ENCODE results near the gene SMNDC1.

SMNDC1 gene

GRCh38 chr10:110303681-110304080 lies 1.0 kb downstream of the SMNDC1 start:
- Histone ChIP-seq H3K9me3 (ENCODE audit: insufficient read depth, low read depth, low read length) (no peaks in the 10 kb centered on the region), H2BK5ac (ENCODE audit: low read depth, low read length, poor library complexity) (no peak overlapping the region), H3K27me3 (ENCODE audit: insufficient read depth, low read length) (no peaks in the 10 kb centered on the region), H3K4me3 (ENCODE audit: low read depth, low read length) (no peak overlapping the region), H4K8ac (ENCODE audit: low read depth, low read length) (no peak overlapping the region), H3K9ac (ENCODE audit: low read length) (no peak overlapping the region), H3K4me1 (ENCODE audit: control insufficient read depth in 1 of 2, insufficient read depth in 2 of 2, low read length in 2 of 2) (no peaks in the 10 kb centered on the region), H3K14ac (ENCODE audit: low read length) (no peak overlapping the region), H2BK12ac (ENCODE audit: low read length) (no peak overlapping the region), H2AK5ac (ENCODE audit: low read length) (no peak overlapping the region), H4K91ac (ENCODE audit: low read depth, low read length) (no peak overlapping the region), H4K12ac (ENCODE audit: low read depth, low read length) (no peak overlapping the region), H3K79me2 (ENCODE audit: control insufficient read depth, insufficient read depth, low read length, poor library complexity) (peaks cover 7% of the 10 kb centered on the region), H3K36me3 (ENCODE audit: control insufficient read depth in 1 of 2, insufficient read depth in 2 of 2, low read length in 2 of 2) (peaks cover 4 to 10% of the 10 kb centered on the region in 2 experiments), H3K4me2 (ENCODE audit: low read length) (peak overlapping the region; percentile 75), H2AFZ (ENCODE audit: insufficient read depth, low read length, poor library complexity) (no peak overlapping the region), H3K23ac (ENCODE audit: low read length) (no peak overlapping the region), H3K18ac (ENCODE audit: low read length) (no peak overlapping the region), H3K27ac (ENCODE audit: low read depth, low read length) (no peak overlapping the region), H3K4ac (ENCODE audit: low read depth, low read length) (peak overlapping the region; percentile 67), H2BK120ac (ENCODE audit: insufficient read depth, low read length, poor library complexity) (no peak overlapping the region), H3K79me1 (ENCODE audit: low read length) (peaks cover 10% of the 10 kb centered on the region)
- WGBS (ENCODE audit: extremely low coverage, insufficient coverage, insufficient read length), result no CpG with 5 or more reads among the region's 4 CpGs
- no peak for DNase-seq

GRCh38 chr10:110300486-110300986 lies 4.2 kb downstream of the SMNDC1 start:
- Histone ChIP-seq H3K79me1 (ENCODE audit: low read length) (peaks cover 10% of the 10 kb centered on the region), H3K79me2 (ENCODE audit: control insufficient read depth, insufficient read depth, low read length, poor library complexity) (peaks cover 7% of the 10 kb centered on the region), H2BK120ac (ENCODE audit: insufficient read depth, low read length, poor library complexity) (no peak overlapping the region), H3K4me3 (ENCODE audit: low read depth, low read length) (no peak overlapping the region), H3K27me3 (ENCODE audit: insufficient read depth, low read length) (no peaks in the 10 kb centered on the region), H3K36me3 (ENCODE audit: control insufficient read depth in 1 of 2, insufficient read depth in 2 of 2, low read length in 2 of 2) (peaks cover 11 to 25% of the 10 kb centered on the region in 2 experiments), H2BK12ac (ENCODE audit: low read length) (no peak overlapping the region), H4K12ac (ENCODE audit: low read depth, low read length) (no peak overlapping the region), H3K27ac (ENCODE audit: low read depth, low read length) (no peak overlapping the region), H3K9me3 (ENCODE audit: insufficient read depth, low read depth, low read length) (no peaks in the 10 kb centered on the region), H4K8ac (ENCODE audit: low read depth, low read length) (no peak overlapping the region), H2AK5ac (ENCODE audit: low read length) (no peak overlapping the region), H2AFZ (ENCODE audit: insufficient read depth, low read length, poor library complexity) (no peak overlapping the region), H3K4me2 (ENCODE audit: low read length) (no peak overlapping the region), H3K4ac (ENCODE audit: low read depth, low read length) (peak overlapping the region; percentile 62), H4K91ac (ENCODE audit: low read depth, low read length) (no peak overlapping the region), H2BK5ac (ENCODE audit: low read depth, low read length, poor library complexity) (no peak overlapping the region), H3K23ac (ENCODE audit: low read length) (no peak overlapping the region), H3K18ac (ENCODE audit: low read length) (no peak overlapping the region), H3K9ac (ENCODE audit: low read length) (no peak overlapping the region), H3K14ac (ENCODE audit: low read length) (no peak overlapping the region), H3K4me1 (ENCODE audit: control insufficient read depth in 1 of 2, insufficient read depth in 2 of 2, low read length in 2 of 2) (no peaks in the 10 kb centered on the region)
- no CpG with 5 or more reads among the region's 5 CpGs for WGBS (ENCODE audit: extremely low coverage, insufficient coverage, insufficient read length)
- DNase-seq, result no peak

- no peak overlapping the region for H3K14ac ChIP-seq (ENCODE audit: low read length)
- H4K8ac ChIP-seq (ENCODE audit: low read depth, low read length), result no peak overlapping the region
- no peaks in the 10 kb centered on the region for H3K27me3 ChIP-seq (ENCODE audit: insufficient read depth, low read length)
- H2BK12ac ChIP-seq (ENCODE audit: low read length), result no peak overlapping the region
- no peak overlapping the region for H2AK5ac ChIP-seq (ENCODE audit: low read length)
- H3K4me1 ChIP-seq (ENCODE audit: control insufficient read depth in 1 of 2, insufficient read depth in 2 of 2, low read length in 2 of 2), result no peaks in the 10 kb centered on the region
- no peak for DNase-seq
- no peak overlapping the region for H2AFZ ChIP-seq (ENCODE audit: insufficient read depth, low read length, poor library complexity)
- no peaks in the 10 kb centered on the region for H3K79me2 ChIP-seq (ENCODE audit: control insufficient read depth, insufficient read depth, low read length, poor library complexity)
- H3K4me2 ChIP-seq (ENCODE audit: low read length), result no peak overlapping the region
- no peaks in the 10 kb centered on the region for H3K79me1 ChIP-seq (ENCODE audit: low read length)
- no peak overlapping the region for H3K9ac ChIP-seq (ENCODE audit: low read length)
- no peak overlapping the region for H3K23ac ChIP-seq (ENCODE audit: low read length)
- no peak overlapping the region for H3K18ac ChIP-seq (ENCODE audit: low read length)
- H4K12ac ChIP-seq (ENCODE audit: low read depth, low read length), result no peak overlapping the region
- no peak overlapping the region for H2BK120ac ChIP-seq (ENCODE audit: insufficient read depth, low read length, poor library complexity)
- WGBS (ENCODE audit: extremely low coverage, insufficient coverage, insufficient read length), result no CpG with 5 or more reads among the region's 1 CpG
- H3K9me3 ChIP-seq (ENCODE audit: insufficient read depth, low read depth, low read length), result no peaks in the 10 kb centered on the region
- H3K36me3 ChIP-seq (ENCODE audit: control insufficient read depth in 1 of 2, insufficient read depth in 2 of 2, low read length in 2 of 2), result peaks cover 10 to 30% of the 10 kb centered on the region in 2 experiments
- H3K4me3 ChIP-seq (ENCODE audit: low read depth, low read length), result no peak overlapping the region
- no peak overlapping the region for H3K4ac ChIP-seq (ENCODE audit: low read depth, low read length)
- H2BK5ac ChIP-seq (ENCODE audit: low read depth, low read length, poor library complexity), result no peak overlapping the region
- H3K27ac ChIP-seq (ENCODE audit: low read depth, low read length), result no peak overlapping the region
- H4K91ac ChIP-seq (ENCODE audit: low read depth, low read length), result no peak overlapping the region
These were observed 7.8 kb downstream of the SMNDC1 start for GRCh38 chr10:110296966-110297365.

- WGBS (ENCODE audit: extremely low coverage, insufficient coverage, insufficient read length), result no CpG with 5 or more reads among the region's 2 CpGs
- no peak overlapping the region for H3K4me3 ChIP-seq (ENCODE audit: low read depth, low read length)
- H4K12ac ChIP-seq (ENCODE audit: low read depth, low read length), result no peak overlapping the region
These were observed 17.9 kb downstream of the SMNDC1 start for GRCh38 chr10:110286841-110287240.

More at GRCh38 chr10:110286841-110287240, 17.9 kb downstream of the SMNDC1 start:
- Histone ChIP-seq H4K8ac (ENCODE audit: low read depth, low read length) (no peak overlapping the region), H3K27ac (ENCODE audit: low read depth, low read length) (no peak overlapping the region), H3K18ac (ENCODE audit: low read length) (no peak overlapping the region), H3K9me3 (ENCODE audit: insufficient read depth, low read depth, low read length) (no peaks in the 10 kb centered on the region), H3K4me1 (ENCODE audit: control insufficient read depth in 1 of 2, insufficient read depth in 2 of 2, low read length in 2 of 2) (no peaks in the 10 kb centered on the region), H3K14ac (ENCODE audit: low read length) (no peak overlapping the region), H4K91ac (ENCODE audit: low read depth, low read length) (no peak overlapping the region), H3K27me3 (ENCODE audit: insufficient read depth, low read length) (no peaks in the 10 kb centered on the region), H3K9ac (ENCODE audit: low read length) (no peak overlapping the region), H3K79me1 (ENCODE audit: low read length) (no peaks in the 10 kb centered on the region), H2AK5ac (ENCODE audit: low read length) (no peak overlapping the region), H3K4ac (ENCODE audit: low read depth, low read length) (no peak overlapping the region), H2AFZ (ENCODE audit: insufficient read depth, low read length, poor library complexity) (no peak overlapping the region), H3K36me3 (ENCODE audit: control insufficient read depth in 1 of 2, insufficient read depth in 2 of 2, low read length in 2 of 2) (peaks cover 6 to 9% of the 10 kb centered on the region in 2 experiments), H2BK12ac (ENCODE audit: low read length) (no peak overlapping the region), H3K4me2 (ENCODE audit: low read length) (no peak overlapping the region), H3K79me2 (ENCODE audit: control insufficient read depth, insufficient read depth, low read length, poor library complexity) (no peaks in the 10 kb centered on the region), H2BK120ac (ENCODE audit: insufficient read depth, low read length, poor library complexity) (no peak overlapping the region), H3K23ac (ENCODE audit: low read length) (no peak overlapping the region), H2BK5ac (ENCODE audit: low read depth, low read length, poor library complexity) (no peak overlapping the region)
- DNase-seq, result no peak

Measured in trophoblast cell (in vitro differentiated cells and primary cell).